Fibroblast of mammary gland (primary cell): Measurements from ENCODE around the gene HGS.

Experiments
- DNase-seq: peaks from one replicate; pipeline ENCODE4 v3.0.0-alpha.2; 2010; ENCODE audit warnings: low read depth
- H3K4me3 ChIP-seq: 2 replicates; pipeline ENCODE4 v1.5.1; 2011; ENCODE audit warnings: low read depth, mild to moderate bottlenecking, low read length, moderate library complexity; ENCODE audit not compliant: control insufficient read depth
- TF ChIP-seq, protein P1 (sequence below): conservative IDR thresholded peaks from 2 replicates; pipeline ENCODE4 v1.5.1; 2011; ENCODE audit warnings: low read depth, low read length, inconsistent platforms; ENCODE audit not compliant: control insufficient read depth, insufficient read depth

HGS gene

DNA sequence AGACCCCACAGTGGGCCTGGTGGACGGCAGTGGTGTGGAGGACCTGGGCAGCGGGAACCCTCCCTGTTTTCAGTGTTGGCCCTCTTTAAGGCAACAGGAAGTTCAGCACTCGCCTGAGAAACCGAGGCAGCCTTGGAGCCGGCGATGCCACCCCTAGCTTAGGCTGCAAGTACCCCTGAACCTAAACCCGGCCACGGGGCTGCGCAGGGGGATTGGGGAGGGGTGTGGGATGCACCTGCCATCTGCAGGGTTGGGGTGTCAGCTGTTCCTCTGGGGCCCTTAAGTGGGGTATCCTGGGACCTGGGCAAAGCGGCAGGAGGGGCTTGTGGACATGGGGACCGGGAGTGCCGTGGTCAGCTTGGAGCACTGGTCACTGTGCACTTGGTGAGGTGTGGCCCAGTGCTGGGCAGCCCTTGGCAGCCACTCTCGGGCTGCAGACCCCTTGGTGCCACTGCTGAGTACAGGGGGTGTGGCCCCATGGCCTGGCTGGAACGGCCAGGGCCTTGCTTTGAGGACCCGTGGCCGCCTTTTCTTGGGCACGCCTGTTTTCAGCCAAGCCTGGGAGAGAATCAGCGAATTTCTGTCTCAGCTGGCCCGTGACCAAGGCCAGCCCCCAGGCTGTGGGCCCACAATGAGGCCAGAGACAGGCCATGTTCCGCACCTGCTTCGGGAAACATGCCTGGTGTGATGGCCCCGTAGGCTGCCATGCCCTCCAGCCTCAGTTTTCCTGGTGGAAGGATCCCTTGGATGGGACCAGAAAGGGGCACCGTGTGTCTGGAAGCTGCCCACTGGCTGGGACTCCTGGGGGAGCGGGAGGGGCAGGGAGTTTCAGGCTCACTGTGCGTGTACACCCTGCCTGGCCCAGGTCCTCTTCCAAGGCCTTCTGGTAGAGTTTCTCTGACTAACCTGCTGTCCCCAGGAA lies 24.2 kb downstream of the HGS start:
- TF ChIP-seq, protein P1, sequence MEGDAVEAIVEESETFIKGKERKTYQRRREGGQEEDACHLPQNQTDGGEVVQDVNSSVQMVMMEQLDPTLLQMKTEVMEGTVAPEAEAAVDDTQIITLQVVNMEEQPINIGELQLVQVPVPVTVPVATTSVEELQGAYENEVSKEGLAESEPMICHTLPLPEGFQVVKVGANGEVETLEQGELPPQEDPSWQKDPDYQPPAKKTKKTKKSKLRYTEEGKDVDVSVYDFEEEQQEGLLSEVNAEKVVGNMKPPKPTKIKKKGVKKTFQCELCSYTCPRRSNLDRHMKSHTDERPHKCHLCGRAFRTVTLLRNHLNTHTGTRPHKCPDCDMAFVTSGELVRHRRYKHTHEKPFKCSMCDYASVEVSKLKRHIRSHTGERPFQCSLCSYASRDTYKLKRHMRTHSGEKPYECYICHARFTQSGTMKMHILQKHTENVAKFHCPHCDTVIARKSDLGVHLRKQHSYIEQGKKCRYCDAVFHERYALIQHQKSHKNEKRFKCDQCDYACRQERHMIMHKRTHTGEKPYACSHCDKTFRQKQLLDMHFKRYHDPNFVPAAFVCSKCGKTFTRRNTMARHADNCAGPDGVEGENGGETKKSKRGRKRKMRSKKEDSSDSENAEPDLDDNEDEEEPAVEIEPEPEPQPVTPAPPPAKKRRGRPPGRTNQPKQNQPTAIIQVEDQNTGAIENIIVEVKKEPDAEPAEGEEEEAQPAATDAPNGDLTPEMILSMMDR, result no peak
- H3K4me3 ChIP-seq, result no peak overlapping the region
- DNase-seq, result no peak

DNA sequence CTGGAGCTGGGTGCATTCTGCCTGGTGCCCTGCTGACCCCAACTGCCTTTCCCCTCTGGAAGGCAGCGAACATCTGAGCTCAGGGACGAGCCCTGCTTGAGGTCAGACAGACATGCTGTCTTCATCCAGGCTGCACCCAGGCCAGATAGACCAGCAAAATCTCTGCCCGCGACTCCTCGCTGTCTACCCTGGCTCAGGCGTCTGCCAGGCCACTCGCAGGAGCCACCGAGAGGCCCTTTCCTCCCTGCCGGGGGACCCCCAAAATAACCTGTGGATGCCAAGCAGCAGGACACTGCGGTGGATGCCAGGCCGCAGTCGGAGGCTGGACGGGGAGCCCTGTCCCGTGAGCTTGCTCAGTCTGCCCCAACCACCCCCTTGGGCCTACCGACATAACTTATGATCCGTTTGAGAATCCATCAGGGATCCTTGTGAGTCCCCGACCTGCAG lies 25.0 kb downstream of the HGS start:
- no peak overlapping the region for H3K4me3 ChIP-seq
- TF ChIP-seq, protein P1, result no peak
- no peak for DNase-seq

DNA sequence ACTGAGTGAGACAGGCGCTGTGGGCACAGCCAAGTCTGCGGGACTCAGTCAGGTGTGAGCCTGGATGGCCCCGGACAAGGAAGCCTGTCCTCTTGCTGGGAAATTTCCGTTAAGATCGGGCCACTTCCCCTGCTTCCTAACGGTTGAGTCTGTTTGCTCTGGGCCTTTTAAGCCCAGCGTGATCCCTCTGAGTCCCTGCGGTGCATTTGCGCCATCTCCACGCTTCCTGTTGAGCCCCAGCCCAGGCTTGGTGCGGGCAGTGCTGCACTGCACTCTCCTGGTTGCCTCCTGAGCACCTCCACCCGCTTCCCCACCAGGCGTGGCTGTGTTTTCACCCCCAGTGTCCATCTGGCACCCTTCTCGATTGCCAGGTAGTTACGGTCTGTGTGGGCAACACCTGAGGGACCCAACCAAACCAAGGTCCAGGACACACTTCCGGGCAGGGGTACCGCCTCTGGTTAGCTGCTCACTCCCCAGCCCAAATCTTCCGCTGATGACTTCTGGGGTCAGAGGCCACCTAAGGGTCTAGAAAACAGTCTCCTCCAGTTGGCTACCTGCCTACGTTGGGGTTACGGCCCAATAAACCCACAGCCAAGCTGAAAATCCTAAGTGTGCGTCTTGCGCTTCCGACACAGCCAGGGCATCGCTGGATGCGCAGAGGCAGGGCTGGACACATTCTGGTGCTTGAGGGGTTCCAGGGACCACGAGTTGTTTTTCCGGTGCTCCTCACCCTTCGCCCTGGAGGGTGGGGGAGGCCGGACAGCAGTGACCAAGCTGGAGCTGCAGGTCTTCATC lies 26.9 kb downstream of the HGS start:
- TF ChIP-seq, protein P1, result no peak
- H3K4me3 ChIP-seq, result no peak overlapping the region
- DNase-seq, result peak; percentile 37

DNA sequence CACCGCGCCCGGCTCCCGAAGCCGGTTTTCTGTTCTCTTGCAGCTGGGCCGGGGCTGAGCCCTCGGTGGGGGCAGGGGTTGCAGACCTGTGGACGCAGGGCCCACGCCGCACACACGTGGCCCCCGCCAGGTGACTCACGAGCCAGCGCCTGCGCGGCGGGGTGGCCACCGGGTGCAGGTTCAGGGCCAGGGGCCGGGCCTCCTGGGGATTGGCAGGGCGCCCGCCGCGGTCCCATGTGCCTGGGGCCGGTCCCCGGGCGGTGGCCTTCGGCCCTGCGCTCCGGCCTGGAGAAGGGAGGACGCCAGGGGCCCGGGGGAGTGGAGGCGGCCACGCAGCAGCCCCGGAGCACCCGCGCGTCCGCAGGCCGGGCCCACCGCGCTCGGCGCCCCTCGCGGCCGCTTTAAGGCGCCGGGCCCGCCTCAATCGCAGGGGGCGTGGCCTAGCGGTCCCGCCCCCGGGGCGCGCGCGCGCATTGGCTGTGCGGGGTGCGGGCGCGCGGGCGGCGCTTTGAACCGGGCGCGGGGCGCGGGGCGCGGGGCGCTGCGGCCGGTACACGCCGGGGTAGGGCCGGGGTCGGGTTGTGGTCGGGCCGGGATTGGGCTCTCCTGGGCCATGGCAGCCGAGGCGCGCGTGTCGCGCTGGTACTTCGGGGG lies 28.1 kb downstream of the HGS start, which contains the start of gene SLC25A10:
Gene SLC25A10, plus strand, starts transcription at position 471 of the 654 bp plus-strand sequence. Its CDS starts 143 bp downstream, at position 614.
- peak; percentile 63 for DNase-seq
- TF ChIP-seq, protein P1, result no peak
- H3K4me3 ChIP-seq, result peak within 1 kb of the TSS; percentile 54

DNA sequence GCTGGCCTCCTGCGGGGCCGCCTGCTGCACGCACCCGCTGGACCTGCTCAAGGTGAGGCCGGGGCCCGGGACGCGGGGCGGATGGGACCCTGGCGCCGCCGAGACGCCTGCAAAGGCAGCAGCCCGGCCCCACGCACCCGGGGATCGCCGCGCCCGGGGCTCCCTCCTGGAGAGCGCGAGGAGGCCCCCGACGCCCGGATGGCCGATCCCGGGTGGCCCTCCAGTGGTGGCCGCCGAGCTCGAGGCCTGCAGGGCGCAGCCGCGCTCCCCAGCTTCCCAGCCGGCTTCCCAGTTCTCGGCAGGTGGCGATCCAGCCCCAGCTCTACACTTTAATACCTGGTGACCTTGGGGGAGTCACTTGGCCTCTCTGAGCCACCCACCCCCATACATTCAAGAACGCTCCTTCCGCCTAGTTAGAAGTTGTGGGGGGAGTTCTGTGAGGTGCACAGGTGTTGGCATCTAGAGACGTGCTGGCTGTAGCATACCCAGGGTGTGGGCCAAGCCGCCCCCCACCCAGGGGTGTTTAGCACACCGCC lies 28.7 kb downstream of the HGS start:
- H3K4me3 ChIP-seq, result peak overlapping the region; percentile 54
- TF ChIP-seq, protein P1, result no peak
- DNase-seq, result no peak

DNA sequence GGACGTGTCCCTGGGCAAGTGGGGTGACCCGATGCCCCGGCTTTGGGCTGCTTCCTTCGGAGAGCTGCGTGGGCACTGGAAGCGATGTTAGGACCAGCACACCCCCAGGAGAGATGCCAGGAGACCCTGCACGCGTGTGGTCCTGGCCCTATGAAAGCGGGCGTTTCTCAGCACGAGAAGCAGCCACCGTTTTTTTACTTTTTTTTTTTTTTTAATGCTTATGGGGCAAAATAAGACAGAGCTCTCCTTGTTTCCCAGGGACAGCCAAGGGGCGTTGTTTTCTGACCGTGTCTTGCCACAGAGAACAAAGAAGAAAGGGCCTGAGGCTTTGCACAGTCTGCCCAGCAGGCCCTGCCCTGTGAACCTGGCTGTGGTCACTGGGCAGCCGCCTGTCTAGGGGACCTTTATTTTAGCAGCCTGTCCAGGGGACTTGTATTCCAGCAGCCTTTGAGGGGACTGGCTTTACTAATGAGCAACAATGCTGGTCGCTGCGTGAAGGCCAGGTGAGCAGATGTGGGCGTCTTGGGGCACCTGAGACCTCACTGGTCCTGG lies 29.3 kb downstream of the HGS start:
- peak overlapping the region; percentile 54 for H3K4me3 ChIP-seq
- TF ChIP-seq, protein P1, result no peak
- DNase-seq, result no peak
